Limb (tissue), 2 donors: ENCODE results near the gene LARGE1.

ENCODE experiments used
- DNase-seq, 2 donors: peaks; one replicate each; pipeline ENCODE4 v3.0.0-alpha.2; 2016; ENCODE audit errors: extremely low spot score in 2 of 2

LARGE1 gene

DNA sequence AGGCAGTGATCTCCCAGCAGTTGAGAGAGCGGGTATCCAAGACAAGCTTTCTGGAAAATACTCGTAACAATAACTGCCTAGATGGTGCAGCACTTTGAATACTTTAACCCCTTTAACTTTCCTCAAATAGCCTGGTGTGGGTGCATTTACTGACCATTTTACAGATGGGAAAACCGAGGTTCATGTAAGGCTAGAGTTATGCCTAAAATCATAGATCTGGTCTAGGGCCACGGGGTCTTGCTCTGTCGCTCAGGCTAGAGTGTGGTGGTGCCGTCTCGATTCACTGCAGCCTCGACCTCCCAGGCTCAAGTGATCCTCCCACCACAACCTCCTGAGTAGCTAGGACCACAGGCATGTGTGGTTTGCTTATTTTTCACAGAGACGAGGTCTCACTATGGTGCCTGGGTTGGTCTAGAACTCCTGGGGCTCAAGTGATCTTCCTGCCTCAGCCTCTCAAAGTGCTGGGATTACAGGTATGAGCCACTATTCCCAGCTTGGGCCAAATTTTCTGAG, 592.9 kb downstream of the LARGE1 start:
- DNase-seq, result no peak

DNA sequence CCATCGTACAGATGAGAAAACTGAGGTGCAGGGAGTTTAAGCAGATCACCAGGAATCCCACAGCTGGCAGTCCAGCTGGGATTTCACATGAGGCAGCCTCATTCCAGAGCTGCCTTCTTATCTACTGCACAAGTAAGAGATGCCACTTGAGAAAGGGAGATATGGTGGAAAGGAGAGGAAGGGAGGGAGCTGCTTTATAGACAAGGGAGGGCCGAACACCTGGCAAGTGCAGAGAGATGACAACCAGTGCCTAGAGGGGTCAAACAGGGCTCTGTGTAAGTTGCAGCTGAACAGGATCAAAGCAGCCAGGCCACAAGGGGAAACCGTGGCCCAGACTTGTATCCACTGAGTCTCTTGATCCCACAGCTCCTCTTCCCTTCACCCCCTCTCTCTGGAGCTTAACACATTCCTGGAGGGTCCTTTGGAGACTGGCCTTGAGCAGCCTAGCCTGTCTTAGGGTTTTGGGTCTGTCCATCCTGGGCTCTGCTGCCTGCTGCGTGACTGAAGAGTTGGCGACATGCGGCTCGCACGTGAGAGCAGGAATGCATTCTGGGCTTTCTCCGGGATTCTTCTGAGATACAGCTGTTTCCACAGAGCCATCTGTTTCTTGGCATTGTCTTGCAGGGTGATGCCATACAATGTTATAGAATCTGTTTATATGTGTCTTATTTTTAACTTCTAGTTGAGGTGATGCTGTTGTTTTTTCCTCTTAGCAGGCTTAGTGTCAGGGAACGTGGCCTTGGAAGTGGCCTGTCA, 593.6 kb downstream of the LARGE1 start:
- peak in 1 of 2 donors; percentile 15 for DNase-seq

DNA sequence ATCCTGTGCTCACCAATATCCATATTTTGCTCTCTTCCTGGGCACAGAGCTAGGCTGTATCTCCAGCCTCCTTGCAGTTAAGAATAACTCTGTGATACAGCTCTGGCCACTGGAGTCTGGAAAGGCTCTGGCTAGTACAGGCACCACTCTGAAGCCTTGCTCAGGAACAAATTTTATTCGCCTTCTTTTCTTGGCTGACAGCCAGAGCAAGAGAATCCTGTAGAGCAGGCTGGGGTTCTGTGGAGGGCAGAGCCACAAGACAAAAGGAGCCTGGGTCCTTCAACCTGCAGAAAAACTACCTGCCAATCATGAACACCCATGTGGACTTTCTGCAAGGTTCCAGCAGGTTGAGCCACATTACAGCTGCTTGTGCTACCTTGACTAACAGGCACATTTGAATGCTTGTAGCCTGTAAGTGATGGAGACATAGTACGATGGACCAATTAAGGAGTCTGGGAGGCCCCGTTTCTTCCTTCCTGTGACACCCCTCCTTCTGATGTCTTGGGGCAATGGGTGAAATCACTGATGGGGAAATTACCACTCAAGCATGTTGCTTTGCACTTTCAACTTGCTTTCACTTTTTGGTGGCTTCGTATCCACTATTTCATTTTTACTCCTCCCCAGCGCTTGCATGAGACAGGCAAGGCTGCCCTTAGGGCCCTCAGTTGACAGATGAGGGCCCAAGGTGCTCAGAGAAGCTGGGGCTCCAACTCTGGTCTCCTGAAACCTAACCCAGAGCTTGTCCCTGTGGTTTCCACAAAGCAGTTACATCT, 594.9 kb downstream of the LARGE1 start:
- no peak for DNase-seq

DNA sequence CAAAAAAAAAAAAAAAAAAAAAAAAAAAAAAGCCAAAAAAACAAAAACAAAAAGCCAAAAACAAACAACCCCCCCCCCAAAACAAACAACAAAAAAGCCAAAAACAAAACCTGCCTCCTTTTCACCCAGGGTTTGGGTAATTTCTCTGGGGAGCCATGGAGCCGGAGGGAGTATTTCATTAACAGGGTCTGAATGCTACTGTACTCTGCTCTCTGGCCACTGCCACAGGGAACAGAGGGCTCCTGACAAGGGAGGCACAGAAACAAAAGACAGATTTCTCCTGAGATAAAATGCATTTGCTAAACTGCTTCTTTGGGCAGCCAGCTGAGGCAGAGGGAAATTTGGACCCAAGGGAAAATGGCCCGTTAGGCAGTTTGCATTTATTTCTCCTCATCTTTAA, 596.0 kb downstream of the LARGE1 start:
- DNase-seq, result no peak

DNA sequence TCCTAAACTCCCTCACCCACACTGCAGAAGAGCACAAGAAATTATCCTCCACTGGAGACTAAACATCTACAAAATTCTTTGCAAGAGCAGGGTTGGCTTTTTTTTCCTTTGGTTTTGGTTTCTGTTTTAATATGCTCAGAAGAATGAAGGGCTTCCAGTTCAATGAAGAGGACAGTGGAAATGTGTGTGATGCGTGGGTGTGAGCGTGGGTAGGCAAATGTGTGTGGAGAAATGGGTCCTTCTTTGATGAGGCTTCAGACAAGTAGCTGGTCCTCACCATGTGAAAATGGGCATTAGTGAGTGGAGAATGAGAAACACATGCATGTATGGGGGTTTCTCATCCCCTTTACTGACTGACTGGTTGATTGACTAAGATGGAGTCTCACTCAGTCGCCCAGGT, 598.8 kb downstream of the LARGE1 start:
- no peak for DNase-seq

DNA sequence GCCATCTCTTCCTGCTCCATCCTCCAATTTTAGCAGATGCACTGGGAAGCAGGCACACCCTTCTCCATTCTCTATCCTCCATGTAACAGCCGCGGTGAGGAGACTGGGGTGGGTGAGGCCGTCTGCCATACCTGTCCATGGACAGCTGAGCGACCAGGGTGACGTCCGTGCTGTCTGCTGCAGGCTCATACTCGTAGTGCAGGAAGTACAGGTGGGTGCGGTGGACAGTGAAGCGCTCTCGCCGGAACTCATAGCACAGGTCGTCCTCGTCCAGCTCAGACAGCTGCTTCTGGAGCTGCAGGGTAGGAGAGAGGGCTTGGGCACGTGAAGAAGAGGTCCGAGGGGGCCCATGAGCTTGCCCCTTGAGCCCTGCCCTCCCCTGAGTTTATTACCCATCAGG, 604.3 kb downstream of the LARGE1 start:
- no peak for DNase-seq

DNA sequence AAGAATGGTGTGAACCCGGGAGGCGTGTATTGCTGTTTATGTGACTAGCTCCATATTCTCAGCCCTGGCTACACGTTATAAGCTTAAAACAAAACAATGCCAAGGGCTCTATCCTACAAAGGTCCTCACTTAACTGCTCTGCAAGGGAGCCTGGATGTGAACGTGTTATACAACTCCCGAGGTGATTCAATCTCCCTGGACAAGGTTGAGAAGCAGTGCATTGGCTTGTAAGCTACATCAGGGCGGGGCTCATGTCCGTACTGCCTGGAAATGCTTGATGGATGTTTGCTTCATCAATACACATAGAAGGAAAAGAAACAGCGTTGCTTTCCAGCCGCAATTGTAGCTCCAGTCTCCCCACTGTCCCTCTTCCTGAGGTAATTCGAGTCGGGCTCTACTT, 605.2 kb downstream of the LARGE1 start:
- no peak for DNase-seq

DNA sequence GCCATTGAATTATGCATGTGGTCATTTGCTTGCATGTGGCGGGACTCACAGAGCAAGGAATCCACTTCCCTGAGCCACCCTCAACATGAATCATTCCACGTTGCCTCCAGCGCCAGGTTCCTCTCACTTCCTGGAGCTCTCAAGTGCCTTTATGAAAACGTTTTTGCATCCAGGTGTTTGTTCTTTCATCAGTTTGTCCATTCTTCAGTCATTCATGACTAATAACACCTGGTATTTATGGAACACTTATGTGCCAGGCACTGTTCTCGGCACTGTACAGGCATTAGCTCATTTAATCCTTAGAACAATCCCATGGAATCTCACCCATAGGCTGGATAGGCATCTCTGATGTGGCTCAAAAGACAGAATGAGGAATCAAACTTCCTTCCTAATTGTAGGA, 606.0 kb downstream of the LARGE1 start:
- DNase-seq, result no peak

DNA sequence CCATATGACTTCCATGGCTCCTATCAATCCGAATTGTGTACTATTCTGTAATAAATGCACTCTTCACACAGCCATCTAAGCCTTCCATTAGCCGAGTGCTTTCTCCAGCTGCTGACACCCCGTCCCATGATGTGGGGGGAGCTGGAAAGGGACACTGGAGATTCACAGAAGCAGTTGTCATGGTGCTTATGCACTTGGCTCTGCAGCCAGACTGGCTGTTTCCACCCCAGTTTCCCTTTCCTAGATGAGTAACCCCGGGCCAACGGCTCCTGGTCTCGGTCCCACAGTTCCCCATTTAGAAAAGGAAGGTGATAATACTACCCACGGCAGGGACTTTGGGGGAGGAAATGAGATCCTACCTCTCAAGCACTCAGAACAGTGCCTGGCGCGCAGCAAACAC, 617.2 kb downstream of the LARGE1 start:
- DNase-seq, result no peak

DNA sequence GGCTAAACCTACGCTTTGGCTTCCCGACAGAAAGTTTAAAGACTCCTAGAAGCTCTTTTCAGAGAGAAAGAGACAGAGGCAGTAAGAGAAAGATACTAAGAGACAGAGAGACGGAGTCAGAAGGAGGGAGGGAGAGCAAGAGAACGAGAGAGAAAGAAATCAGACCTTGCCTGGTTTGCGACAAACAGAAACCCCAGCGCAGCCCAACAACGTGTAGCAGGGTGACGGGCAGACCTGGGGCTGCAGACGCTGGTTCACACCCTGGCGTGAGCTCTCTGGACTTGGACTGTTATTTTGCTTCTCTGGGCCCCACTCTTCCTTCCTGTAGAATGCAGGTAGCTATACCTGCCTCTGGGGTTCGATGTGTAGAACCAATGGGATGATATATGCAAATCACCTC, 617.7 kb downstream of the LARGE1 start:
- DNase-seq, result no peak

DNA sequence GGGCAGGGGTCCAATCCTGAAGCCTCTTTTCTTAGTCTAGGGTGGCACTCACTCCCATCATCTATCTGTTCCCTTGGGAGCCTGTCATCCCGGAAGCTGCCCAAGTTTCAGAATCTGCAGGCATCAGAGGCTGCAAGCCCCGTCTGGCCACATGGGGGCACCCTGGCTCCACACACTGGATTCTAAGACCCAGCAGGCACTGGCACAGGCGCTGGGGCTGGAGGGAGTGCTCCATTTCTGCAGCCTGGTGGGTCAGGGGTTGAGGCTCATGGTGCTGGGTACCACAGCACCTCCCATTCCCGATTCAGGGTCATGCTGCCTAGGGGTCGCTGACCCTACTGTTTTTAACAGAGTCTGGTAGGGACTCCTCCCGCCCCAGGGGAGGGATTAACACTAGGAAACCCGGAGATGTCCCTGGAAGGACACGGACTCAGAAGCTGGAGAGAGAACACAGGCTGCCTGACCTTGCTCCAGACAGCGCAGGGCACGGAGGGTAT, 618.2 kb downstream of the LARGE1 start:
- peak; percentile 55 to 90 for DNase-seq

DNA sequence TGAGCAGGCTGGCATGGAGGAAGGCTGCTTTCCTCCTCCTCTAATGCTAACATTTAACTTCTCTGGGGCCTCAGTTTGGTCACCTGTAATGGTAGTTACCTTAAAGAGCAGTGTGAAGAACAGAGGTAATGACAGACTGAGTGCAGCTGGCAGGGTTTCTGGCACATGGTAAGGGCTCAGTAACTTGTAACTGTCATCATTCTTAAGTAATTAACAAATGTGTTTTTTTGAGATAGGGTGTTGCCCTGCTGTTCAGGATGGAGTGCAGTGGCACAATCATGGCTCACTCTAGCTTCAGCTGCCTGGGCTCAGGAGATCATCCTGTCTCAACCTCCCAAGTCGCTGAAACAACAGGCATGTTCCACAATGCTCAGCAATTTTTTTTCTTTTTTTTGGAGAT, 620.1 kb downstream of the LARGE1 start:
- no peak for DNase-seq

DNA sequence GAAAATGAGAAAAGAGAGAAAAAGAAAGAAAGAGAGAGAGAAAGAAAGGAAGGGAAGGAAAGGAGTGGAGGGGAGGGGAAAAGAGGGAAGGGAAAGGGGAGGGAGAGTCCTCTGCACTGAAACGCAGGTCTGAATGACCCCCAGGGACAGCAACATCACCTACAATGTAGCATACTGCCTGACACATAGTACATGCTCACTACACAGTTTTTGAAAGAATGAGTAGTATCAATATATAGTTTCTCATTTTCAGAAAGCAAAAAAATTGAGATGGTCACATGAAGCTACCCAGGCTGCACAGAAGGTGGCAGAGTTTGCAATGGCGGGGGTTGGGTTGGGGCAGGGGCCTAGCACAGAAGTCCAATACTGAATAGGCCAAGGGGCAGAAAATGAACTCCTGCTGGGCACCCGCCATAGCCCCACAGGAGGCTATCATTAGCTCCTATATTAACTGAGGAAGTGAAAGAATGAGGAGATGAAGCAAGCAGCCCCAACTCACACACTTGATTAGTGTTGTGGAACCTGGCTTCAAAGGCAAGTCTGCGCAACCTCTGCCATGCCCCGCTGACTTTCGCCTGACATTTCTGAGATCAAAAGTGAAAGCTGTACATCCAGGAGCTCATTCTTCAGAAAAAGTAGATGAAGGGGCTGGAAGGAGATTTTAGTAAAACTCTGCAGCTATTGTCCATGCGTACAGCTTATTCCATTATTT, 620.9 kb downstream of the LARGE1 start:
- no peak for DNase-seq

DNA sequence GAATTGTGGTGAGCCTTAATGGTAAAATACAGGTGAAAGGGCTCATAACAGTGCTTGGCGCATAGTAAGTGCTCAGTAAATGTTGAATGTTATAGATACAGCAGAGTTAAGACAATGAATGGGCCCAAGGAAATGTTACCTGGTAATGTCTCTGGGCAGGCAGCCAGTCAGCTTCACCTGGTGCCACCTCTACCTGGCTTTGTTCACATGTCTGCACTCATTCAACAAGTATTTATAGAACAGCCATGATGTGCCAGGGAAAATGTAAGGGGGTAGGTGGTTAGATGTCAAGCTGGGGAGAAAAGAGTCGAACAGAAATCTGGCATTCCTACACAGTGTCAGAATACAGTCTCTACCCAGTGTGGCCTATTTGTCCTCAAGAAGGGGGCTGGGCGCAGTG, 623.3 kb downstream of the LARGE1 start:
- DNase-seq, result no peak

DNA sequence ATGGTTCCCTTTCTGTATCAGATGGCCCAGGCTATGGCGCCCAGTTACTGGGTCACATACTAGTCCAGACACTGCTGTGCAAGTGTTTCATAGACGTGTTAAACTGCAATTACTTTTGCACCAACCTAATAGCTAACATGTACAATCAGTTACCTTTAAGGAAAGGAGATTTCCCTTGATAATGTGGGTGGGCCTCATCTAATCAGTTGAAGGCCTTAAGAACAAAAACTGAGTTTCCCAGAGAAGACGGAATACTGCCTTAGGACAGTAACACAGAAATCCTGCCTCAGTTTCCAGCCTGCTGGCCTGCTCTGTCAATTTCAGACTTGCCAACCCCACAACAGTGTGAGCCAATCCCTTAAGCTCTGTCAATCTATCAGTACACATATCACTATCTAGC, 632.2 kb downstream of the LARGE1 start:
- no peak for DNase-seq

DNA sequence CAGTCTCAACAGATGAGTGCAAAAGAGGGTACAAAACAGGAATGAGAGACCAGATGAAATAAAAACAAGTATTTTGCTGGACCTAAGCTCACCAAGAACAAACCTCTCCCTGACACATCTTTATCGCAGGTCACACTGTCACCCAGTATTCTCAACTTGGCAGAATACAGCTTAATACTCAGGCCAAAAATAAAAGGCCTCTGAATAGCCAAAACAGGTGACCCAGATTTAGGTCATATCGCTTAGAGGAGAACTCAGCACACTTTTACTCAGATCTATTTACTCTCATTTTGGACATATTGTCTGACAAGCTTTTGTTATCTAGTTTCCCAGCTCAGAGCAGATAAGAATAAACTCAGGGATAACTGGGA, 645.2 kb downstream of the LARGE1 start:
- no peak for DNase-seq

DNA sequence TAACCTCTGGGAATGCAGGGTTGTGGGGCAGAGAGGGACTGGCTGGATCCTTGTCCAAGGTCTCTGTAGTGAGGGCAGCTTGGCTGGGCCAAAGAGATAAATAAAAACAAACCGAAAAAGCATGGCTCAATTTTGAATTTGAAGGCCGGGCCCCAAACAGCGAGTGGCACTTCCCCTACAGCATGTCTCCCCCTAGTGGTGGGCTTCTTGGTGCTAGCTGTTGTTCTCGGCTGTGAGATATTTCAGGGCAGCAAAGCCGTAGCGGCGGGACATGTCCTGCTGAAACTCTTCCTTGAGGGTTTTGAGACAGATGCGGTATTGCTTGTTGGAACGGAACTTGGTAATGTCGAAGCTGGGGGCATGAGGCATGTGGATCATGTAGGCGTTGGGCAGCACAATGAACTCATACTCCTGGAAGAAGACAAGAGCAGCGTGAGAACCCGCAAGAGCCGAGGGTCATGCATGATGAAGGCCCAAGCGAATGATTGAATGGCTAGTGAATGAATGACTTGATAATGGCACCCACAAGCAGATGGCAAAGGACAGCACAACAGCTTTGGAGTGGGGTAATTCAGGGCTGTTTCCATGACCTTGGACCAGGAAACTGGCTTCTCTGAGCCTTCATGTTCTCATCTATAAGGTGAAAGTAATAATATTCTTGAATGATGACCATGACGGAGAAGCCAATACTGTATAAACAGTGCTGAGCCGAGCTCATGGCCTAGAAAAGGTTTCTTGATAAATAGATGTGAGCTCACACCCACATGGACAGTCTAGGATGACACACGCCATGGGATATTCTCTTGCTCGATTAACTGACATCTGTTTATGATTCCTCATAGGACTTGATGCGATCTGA, 645.8 kb downstream of the LARGE1 start:
- no peak for DNase-seq

DNA sequence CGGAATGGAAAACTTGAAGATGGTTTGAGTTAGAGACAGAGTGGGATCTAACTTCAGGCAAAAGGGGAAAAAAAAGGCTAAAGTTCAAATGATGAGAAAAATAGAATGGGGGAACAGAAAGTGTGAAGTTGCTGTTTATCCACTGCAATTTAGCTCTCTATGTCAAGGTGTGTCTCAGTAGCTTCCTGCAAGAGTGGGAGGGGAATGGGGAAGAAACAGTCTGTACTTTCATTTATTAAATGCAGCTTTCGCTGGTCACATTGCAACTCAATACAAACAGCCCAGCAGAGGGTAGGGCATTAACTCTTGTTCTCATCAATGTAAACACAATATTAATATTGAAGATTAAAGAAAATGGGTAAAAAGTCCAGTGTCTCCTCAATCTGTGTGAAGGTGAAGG, 647.4 kb downstream of the LARGE1 start:
- DNase-seq, result no peak

DNA sequence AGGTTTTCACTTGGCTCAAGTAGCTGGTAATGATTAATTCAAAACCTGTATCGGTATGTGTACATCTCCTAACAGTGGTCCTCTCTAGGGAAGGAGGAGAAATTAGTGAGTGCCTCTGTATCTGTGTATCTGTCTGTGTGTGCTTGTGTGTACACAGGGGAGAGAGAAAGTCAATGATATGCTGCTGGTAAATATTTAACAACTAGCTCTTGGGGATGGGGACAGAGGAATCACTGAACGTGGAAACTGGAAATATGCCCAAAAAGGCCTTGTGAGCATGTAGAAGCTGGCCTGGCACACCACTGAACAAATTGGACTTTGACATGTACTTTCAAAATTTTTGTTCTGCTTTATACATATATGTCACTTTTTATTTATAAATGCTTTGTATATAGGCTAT, 648.1 kb downstream of the LARGE1 start:
- no peak for DNase-seq

DNA sequence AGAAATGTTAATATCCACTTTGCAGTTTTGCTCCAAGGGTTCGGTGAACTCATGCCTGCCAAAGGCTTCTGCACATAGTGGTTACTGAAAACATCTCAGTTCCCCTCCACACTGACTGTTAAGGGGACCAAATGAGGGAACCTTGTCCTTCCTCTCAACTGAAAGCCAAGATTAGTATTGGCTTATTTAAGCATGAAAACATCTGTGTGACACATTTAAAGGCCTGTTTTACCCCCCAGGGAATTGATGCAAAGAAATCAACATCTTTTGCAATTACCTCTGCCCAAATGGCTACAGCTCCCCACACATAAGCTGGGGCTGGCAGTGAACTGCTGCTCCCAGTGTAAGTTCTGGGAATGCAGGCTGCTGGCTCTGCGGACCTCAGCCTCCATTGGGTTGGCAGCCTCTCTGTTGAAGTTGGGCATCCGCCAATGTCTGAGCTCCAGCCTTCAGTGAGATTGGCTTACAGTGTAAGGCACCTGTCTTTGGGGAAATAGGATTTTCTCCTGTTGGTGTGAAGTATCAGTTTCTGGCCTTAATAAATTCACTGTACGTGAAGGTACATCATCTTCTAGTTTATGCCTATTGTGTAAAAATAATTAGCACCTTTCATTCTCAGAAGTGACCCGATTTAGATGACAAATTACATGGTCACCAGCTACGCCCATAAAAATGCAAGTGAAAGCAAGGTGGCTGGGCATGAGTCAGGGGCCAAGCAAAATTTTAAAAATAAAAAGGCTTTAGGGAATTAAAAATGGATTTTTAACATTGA, 648.7 kb downstream of the LARGE1 start:
- DNase-seq, result peak; percentile 70
